GM12872 (cell line): ENCODE results near the gene MSN.

Experiments
- TF ChIP-seq, protein P1 (sequence below): IDR thresholded peaks from 3 replicates; pipeline ENCODE4 v1.5.1; 2011; ENCODE audit warnings: low read depth, mild to moderate bottlenecking, low read length, moderate library complexity; ENCODE audit not compliant: insufficient read depth

MSN gene

DNA sequence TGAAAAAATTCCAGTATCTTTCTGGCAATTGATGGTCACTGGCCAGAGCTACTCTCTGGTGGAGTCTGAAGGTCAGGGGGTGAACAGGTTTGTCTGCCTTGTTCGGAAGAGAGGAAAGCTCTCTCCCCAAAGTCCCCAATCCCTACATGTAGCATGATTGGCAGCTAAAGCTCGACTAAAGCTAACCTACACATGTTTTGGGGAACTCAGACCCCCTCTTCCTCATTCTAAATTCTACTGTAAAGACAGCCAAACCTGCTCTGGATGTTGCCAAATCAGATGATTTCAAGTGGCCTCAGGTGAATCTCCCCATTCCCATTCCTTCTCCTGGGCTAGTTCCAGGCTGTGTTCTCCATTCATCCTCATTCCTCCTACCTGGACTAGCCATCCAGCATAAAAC is 84.1 kb downstream of the MSN start:
- TF ChIP-seq, protein P1, sequence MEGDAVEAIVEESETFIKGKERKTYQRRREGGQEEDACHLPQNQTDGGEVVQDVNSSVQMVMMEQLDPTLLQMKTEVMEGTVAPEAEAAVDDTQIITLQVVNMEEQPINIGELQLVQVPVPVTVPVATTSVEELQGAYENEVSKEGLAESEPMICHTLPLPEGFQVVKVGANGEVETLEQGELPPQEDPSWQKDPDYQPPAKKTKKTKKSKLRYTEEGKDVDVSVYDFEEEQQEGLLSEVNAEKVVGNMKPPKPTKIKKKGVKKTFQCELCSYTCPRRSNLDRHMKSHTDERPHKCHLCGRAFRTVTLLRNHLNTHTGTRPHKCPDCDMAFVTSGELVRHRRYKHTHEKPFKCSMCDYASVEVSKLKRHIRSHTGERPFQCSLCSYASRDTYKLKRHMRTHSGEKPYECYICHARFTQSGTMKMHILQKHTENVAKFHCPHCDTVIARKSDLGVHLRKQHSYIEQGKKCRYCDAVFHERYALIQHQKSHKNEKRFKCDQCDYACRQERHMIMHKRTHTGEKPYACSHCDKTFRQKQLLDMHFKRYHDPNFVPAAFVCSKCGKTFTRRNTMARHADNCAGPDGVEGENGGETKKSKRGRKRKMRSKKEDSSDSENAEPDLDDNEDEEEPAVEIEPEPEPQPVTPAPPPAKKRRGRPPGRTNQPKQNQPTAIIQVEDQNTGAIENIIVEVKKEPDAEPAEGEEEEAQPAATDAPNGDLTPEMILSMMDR = no peak

DNA sequence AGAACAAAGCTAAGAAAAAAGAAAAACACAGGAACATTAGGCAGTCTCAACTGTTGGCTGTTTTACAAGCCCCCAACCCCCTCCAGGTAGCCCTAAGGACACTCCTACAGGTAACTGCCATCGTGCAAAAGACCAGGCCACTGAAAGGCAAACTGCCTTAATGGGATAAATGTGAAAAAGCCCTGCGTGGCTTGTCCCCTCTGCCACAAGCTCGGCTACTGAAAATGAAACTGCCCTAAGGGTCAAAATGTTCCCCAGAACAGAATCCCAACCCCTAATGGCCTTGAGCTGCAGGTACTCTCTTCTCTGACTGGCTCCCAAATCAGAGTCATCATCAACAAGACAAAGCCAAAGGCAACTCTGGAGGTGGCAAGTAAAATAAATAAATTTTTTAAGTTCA is 84.8 kb downstream of the MSN start:
- TF ChIP-seq, protein P1 = no peak

DNA sequence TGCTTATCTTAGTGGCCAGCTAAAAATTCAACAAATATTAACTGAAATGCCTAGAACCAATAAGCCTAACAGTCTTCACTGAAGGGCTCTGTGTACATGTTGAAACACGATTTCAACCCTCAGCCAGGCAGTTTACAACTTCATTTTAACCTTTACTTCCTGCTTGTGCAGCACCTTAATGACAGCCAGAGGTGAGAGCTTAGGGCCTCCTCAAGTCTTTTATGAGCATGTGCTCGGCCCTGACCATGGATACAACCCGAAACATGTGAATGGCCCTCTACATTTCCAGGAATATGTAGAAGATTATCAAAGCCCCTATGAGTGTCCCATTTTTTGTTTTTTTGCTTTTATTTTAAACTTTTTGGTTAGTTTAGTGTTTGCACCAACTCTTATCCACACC is 88.3 kb downstream of the MSN start:
- TF ChIP-seq, protein P1 = no peak

DNA sequence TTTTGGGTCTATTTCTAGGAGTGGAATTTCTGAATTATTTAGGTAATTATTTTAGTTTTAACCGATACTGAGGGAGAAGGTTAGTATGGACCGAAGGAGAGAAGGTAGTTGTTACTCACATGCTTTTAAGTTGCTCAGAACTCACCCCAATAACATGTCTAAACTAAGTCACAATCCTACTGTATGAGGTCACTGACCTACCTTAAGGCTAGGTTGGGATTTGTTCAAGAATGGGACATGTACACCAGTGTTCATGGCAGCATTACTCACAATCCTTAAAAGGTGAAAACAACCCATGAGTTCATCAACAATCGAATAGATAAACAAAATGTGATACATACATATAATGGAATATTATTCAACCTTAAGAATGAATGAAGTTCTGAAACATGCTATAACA is 90.5 kb downstream of the MSN start:
- TF ChIP-seq, protein P1 = no peak

DNA sequence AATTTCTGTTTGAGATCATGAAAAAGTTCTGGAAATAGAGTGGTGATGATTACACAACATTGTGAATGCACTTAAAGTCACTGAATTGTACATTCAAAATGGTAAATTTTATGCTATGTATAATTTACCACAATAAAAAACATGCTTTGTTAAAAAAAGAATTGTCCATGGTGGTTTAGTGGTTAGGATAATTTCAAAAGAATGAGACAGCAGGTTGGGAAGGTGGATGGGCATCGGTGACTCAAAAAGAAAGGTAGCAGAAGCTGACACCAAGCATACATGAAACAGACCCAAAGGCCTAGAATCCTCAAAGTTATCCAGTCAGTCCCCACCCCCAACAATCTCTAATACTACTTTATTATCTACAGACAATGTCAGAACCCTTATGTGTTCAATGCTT is 91.1 kb downstream of the MSN start:
- TF ChIP-seq, protein P1 = no peak

DNA sequence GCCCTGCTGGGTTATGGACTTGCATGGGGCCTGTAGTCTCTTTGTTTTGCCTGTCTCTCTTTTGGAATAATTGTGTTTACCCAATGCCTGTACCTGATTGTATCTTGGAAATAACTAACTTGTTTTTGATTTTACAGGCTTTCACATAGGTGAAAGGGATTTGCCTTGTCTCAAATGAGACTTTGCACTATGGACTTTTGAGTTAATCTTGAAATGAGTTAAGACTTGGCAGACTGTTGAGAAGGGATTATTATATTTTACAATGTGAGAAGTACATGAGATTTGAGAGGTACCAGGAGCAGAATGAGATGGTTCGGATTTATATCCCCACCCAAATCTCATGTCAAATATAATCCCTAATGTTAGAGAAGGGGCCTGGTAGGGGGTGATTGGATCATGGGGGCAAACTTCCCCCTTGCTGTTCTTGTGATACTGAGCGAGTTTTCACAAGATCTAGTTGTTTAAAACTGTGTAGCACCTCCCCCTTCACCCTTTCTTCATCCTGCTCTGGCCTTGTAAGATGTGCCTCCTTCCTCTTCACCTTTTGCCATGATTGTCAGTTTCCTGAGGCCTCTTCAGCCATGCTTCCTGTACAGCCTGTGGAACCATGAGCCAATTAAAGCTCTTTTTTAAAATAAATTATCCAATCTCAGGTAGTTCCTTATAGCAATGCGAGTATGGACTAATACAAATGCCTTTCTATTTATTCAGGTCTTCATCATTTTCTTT is 102.3 kb downstream of the MSN start:
- TF ChIP-seq, protein P1 = no peak

DNA sequence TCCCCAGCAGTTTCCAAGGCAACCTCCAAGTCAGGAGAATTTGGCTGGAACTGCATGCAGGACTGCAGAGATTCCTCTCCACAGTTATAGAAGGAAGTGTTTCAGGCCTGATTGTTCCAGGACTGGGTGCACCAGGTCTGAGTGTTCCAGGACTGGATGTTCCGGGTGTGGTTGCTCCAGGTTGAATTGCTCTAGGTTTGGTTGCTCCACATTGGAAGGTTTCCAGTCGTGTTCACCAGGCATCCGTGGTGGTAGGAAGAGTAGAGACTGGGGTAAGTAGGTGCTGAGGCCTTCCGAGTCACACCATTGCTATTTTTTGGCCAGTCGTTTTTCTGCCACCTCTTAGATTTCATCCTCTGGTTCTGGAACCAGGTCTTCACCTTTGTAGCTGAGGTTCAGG is 105.4 kb downstream of the MSN start:
- TF ChIP-seq, protein P1 = no peak
